WI38 (cell line): ENCODE data around the gene DHX15.

Source experiments
- H3K4me3 ChIP-seq: 2 replicates; pipeline ENCODE4 v1.5.1; 2011; ENCODE audit warnings: low read depth, mild to moderate bottlenecking, control low read depth, low read length
- TF ChIP-seq, protein P1 (sequence below): IDR thresholded peaks from 2 replicates; pipeline ENCODE4 v1.5.1; 2012; ENCODE audit warnings: low read depth, mild to moderate bottlenecking, control low read depth, low read length

DHX15 gene

DNA sequence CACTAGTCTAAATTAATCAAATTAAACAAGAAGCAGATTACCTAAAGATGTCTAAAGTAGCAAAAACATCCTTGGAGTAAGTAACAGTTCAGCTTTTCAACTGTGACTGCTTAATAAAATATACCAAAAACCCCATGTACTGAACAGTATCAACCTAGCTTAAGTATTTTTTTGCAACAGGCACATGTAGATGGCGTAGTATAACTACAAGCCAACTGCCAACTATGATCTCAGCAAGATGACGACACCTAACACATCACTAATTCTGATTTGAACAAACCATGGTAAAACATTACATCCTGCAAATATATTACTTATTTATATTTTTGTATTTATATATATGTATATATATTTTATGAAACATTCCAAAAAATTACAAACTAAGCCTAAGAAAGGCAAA, 24.5 kb downstream of the DHX15 start:
- H3K4me3 ChIP-seq: no peak overlapping the region
- TF ChIP-seq, protein P1, sequence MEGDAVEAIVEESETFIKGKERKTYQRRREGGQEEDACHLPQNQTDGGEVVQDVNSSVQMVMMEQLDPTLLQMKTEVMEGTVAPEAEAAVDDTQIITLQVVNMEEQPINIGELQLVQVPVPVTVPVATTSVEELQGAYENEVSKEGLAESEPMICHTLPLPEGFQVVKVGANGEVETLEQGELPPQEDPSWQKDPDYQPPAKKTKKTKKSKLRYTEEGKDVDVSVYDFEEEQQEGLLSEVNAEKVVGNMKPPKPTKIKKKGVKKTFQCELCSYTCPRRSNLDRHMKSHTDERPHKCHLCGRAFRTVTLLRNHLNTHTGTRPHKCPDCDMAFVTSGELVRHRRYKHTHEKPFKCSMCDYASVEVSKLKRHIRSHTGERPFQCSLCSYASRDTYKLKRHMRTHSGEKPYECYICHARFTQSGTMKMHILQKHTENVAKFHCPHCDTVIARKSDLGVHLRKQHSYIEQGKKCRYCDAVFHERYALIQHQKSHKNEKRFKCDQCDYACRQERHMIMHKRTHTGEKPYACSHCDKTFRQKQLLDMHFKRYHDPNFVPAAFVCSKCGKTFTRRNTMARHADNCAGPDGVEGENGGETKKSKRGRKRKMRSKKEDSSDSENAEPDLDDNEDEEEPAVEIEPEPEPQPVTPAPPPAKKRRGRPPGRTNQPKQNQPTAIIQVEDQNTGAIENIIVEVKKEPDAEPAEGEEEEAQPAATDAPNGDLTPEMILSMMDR: no peak

- no peak overlapping the region for H3K4me3 ChIP-seq
- TF ChIP-seq, protein P1: no peak
Measured at GRCh38 chr4:24559032-24559821, 25.1 kb downstream of the DHX15 start.

DNA sequence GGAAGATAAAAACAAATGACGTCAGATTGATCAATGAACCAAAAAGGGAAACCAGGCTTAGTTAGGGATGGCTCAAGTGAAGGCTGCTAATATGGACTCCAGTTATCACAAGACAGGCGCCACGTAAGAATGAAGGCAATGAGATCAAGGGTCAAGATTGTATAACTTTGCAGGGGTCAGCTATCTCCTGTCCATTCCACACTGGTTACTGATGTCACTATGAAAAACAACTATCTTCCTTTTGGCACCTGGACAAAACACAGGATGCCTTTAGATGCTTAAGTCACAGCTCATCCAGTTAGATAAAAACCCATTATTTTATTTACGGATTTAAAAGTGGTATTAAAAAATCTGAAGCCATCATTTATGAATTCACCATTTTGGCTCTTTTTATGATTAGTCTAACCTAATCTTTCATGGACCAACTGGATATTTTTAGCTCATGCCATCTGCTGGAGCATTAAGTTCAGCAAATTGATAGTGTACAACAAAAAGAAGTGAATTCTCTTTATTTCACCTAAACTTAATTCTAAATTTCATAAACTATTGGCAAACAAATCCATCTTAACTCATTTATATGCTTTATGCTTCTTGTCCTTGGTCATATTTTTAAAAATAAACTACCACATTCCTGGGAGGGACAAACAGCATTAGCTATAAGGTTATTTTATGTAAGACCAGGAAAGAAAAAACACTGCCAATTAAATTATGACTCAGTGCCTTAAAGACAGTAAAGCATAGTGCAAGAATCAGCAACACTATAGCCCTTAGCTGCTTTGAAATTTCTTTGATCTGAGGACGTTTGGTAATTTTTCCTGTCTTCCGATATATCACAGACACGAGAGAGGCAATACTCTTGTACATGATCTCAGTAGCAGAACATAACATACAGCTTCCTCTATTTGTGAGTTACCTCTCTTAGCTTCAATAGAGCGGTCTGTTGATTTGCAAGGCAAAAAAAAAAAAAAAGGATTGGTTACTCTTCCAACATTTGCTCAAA, 27.0 kb downstream of the DHX15 start:
- no peak overlapping the region for H3K4me3 ChIP-seq
- TF ChIP-seq, protein P1: no peak

DNA sequence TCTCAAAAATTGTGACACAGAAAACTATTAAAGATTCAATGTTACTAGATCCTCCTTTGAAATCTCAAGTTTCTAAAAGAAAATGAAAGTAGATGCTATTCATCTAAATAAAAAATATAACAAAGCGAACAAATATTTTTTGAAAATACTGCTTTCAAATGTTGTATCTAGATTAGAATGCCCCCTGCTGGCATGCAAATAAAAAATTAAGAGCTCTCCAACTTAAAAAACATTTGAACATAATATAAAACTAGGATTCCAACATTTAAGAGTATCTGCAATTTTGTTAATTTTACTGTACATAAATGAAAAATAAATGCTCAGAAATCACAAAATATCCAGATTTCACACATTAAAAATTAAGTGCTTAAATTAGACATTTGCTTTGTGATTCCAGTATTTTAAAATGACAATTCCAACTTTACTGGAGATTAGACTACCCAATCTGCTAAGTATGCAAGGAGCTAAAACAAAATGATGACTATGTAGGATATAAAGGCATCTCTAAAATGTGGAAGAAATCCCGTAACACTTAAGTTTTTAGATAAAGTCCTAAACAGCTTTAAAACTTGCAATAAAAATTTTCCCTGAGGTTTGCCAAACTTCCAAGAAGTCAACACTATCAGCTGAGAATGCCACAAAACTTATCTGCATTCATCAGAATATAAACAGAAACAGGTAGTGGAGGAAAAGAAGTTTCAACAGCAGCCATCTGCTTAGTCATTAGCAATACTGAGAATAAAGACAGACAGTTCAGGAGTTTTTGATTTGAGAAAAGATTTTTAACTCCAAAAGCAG, 32.7 kb downstream of the DHX15 start:
- TF ChIP-seq, protein P1: no peak; the same call in 1 of the 2 replicates
- H3K4me3 ChIP-seq: no peak overlapping the region

DNA sequence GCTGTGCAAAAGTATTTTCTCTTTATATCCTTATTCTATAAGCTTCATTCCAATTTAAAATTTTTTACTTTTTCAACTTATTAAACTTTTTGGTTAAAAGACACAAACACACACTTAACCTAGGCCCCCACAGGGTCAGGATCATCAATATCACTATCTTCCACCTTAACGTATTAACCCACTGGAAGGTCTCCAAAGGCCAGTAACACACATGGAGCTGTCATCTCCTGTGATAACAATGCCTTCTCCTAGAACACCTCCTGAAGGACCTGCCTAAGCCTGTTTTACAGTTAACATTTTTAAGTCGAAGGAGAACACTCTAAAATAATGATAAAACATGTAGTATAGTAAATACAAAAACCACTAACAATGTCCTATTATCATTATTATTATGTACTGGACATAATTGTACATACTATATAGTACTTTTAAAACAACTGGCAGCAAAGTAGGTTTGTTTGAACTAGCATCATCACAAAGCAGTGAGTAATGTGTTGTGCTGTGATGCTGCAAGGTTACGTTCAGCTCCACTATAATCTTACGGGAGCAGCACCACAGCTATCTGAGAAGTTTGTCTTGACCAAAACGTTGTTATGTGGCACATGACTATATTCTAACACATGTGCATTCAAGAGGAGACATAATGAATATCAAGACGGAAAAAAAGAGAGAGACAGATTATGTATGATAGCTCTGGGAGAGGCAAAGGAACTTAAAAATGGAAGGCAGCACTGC, 33.7 kb downstream of the DHX15 start:
- TF ChIP-seq, protein P1: no peak
- H3K4me3 ChIP-seq: no peak overlapping the region

DNA sequence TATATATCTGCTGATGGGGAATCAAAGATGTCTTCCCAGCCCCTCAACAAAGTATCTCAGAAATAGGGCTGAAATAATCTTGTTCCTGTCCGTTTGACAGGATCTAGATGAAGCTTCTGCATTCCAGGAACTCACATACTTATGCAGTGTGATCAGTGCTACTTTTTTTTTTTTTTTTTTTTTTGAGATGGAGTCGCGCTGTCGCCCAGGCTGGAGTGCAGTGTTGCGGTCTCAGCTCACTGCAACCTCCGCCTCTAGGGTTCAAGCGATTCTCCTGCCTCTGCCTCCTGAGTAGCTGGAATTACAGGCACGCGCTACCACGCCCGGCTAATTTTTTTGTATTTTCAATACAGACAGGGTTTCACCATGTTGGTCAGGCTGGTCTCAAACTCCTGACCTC, 36.4 kb downstream of the DHX15 start:
- H3K4me3 ChIP-seq: no peak overlapping the region
- TF ChIP-seq, protein P1: no peak
